SK-N-SH (cell line): ENCODE results near the gene MRTFB.

Experiments used
- CHD2 ChIP-seq: fragments of 150-350 bp; IDR thresholded peaks from 2 replicates; pipeline ENCODE4 v1.6.1; 2018; ENCODE audit warnings: low read length; ENCODE audit not compliant: partially characterized antibody
- CTCF ChIP-seq: fragments of 200-600 bp; sonication (generic); IDR thresholded peaks from 2 replicates; pipeline ENCODE4 v1.6.1; 2017; ENCODE audit warnings: antibody characterized with exemption, mild to moderate bottlenecking, moderate library complexity
- PBX3 ChIP-seq: IDR thresholded peaks from 2 replicates; pipeline ENCODE4; 2012
- POLR2AphosphoS5 ChIP-seq: IDR thresholded peaks from 2 replicates; pipeline ENCODE4 v1.6.1; 2012; ENCODE audit warnings: low read depth, low read length
- RAD21 ChIP-seq: IDR thresholded peaks from 2 replicates; pipeline ENCODE4 v1.6.1; 2012; ENCODE audit warnings: mild to moderate bottlenecking, low read length
- TCF12 ChIP-seq: IDR thresholded peaks from 2 replicates; pipeline ENCODE4 v1.4.0; 2012
- USF2 ChIP-seq: fragments of 150-350 bp; IDR thresholded peaks from 2 replicates; pipeline ENCODE4 v1.6.1; 2017; ENCODE audit warnings: antibody characterized with exemption, low read length, low read depth, borderline replicate concordance
- YY1 ChIP-seq: IDR thresholded peaks from 2 replicates; pipeline ENCODE4 v1.4.0; 2012; ENCODE audit warnings: low read depth, mild to moderate bottlenecking
- TF ChIP-seq, protein P1 (sequence below): IDR thresholded peaks from 2 replicates; pipeline ENCODE4 v1.6.1; 2012; ENCODE audit warnings: mild to moderate bottlenecking, low read depth, low read length, moderate library complexity

DNA sequence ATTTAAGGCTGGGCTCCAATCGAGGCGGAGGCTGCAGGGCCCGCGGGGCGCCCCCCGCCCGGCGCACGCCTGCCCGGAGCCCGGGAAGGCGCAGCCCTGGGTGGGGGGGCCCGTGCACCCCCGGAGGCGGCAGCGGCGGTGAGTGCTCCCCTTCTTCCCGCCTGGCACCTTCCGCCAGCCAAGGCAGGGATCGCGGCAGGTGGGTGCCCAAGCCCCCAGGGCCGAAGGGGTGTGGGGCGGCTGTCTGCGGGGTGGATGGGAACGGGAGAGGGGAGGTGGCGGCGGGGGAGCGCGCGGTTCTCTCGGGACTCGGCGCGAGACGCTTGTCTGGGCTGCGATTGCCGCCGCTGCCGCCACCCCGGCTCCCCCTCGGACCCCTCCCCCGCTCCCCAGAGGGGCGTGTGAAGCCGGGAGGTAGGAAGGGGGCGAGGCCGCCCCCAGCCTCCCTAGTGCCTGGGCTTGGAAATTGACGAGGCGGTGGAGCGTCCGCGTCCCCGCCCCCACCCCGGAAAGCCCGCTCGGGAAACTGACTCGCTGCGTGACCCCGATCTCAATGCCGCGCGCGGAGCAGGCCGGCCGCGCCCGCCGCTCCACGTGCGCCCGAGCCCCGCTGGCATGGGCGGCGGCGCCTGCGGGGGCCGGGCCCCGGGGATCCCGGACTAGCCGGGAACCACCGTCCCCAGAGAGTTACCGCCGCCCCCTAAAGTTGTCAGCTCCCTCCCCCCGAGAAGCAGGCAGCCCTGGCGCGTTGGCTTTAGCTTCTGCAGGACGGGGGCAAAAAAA, 231.5 kb downstream of the MRTFB start:
- TF ChIP-seq RAD21 (no peak), USF2 (no peak), PBX3 (no peak), YY1 (no peak), CHD2 (no peak), TCF12 (no peak), POLR2AphosphoS5 (no peak), CTCF (no peak)
- TF ChIP-seq, protein P1, sequence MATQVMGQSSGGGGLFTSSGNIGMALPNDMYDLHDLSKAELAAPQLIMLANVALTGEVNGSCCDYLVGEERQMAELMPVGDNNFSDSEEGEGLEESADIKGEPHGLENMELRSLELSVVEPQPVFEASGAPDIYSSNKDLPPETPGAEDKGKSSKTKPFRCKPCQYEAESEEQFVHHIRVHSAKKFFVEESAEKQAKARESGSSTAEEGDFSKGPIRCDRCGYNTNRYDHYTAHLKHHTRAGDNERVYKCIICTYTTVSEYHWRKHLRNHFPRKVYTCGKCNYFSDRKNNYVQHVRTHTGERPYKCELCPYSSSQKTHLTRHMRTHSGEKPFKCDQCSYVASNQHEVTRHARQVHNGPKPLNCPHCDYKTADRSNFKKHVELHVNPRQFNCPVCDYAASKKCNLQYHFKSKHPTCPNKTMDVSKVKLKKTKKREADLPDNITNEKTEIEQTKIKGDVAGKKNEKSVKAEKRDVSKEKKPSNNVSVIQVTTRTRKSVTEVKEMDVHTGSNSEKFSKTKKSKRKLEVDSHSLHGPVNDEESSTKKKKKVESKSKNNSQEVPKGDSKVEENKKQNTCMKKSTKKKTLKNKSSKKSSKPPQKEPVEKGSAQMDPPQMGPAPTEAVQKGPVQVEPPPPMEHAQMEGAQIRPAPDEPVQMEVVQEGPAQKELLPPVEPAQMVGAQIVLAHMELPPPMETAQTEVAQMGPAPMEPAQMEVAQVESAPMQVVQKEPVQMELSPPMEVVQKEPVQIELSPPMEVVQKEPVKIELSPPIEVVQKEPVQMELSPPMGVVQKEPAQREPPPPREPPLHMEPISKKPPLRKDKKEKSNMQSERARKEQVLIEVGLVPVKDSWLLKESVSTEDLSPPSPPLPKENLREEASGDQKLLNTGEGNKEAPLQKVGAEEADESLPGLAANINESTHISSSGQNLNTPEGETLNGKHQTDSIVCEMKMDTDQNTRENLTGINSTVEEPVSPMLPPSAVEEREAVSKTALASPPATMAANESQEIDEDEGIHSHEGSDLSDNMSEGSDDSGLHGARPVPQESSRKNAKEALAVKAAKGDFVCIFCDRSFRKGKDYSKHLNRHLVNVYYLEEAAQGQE: no peak
